HepG2 (cell line): Measurements from ENCODE around the gene MRPL43. TPM values are rescaled to one million over a fixed set of nuclear protein-coding genes. Genes with fewer than 3 reads are reported as not detected.

Source experiments
- ARNTL ChIP-seq: sonication (generic); formaldehyde crosslinking; IDR thresholded peaks from 2 replicates; pipeline ENCODE4 v1.4.0; 2020; ENCODE audit warnings: mild to moderate bottlenecking, missing genetic modification reagents
- CEBPG ChIP-seq: IDR thresholded peaks from 2 replicates; pipeline ENCODE4 v1.6.1; 2016
- DNMT3B ChIP-seq: conservative IDR thresholded peaks from 2 replicates; pipeline ENCODE4 v1.6.1; 2016; ENCODE audit warnings: missing biosample characterization, control low read depth
- ETV5 ChIP-seq: IDR thresholded peaks from 2 replicates; pipeline ENCODE4 v1.6.1; 2018; ENCODE audit warnings: missing biosample characterization, missing genetic modification reagents, inconsistent platforms, borderline replicate concordance
- HNRNPUL1 ChIP-seq: fragments of 200-400 bp; formaldehyde crosslinking; IDR thresholded peaks from 2 replicates; pipeline ENCODE4 v1.6.1; 2017; ENCODE audit warnings: low read depth, mild to moderate bottlenecking, low read length, moderate library complexity
- ISL2 ChIP-seq: sonication (generic); formaldehyde crosslinking; IDR thresholded peaks from 2 replicates; pipeline ENCODE4 v1.5.0; 2020; ENCODE audit warnings: missing genetic modification reagents
- KLF13 ChIP-seq: sonication (generic); formaldehyde crosslinking; IDR thresholded peaks from 2 replicates; pipeline ENCODE4 v1.4.0; 2020; ENCODE audit warnings: mild to moderate bottlenecking, missing genetic modification reagents
- NCOR1 ChIP-seq: fragments of 200-600 bp; sonication (generic); IDR thresholded peaks from 2 replicates; pipeline ENCODE4 v1.7.0; 2017; ENCODE audit warnings: antibody characterized with exemption, low read length, borderline replicate concordance
- NFE2L2 ChIP-seq: fragments of 150-350 bp; IDR thresholded peaks from 2 replicates; pipeline ENCODE4 v1.6.1; 2014; ENCODE audit warnings: low read length
- RFX1 ChIP-seq: fragments of 450-650 bp; IDR thresholded peaks from 2 replicates; pipeline ENCODE4 v1.6.1; 2017
- SCMH1 ChIP-seq: sonication (generic); formaldehyde crosslinking; IDR thresholded peaks from 2 replicates; pipeline ENCODE4 v1.9.0; 2021; ENCODE audit warnings: missing genetic modification reagents, mild to moderate bottlenecking, borderline replicate concordance
- TCF7L2 ChIP-seq: IDR thresholded peaks from 2 replicates; pipeline ENCODE4 v1.6.1; 2011; ENCODE audit warnings: mild to moderate bottlenecking, low read depth, low read length, moderate library complexity
- TEAD2 ChIP-seq: sonication (generic); formaldehyde crosslinking; IDR thresholded peaks from 2 replicates; pipeline ENCODE4 v1.9.0; 2021; ENCODE audit warnings: missing genetic modification reagents
- THYN1 ChIP-seq: sonication (generic); formaldehyde crosslinking; IDR thresholded peaks from 2 replicates; pipeline ENCODE4 v1.8.1; 2023; ENCODE audit warnings: low read depth, mild to moderate bottlenecking, moderate library complexity, missing genetic modification reagents, borderline replicate concordance
- ZNF256 ChIP-seq: sonication (generic); formaldehyde crosslinking; conservative IDR thresholded peaks from 2 replicates; pipeline ENCODE4 v1.4.0; 2020; ENCODE audit warnings: missing genetic modification reagents
- ZNF337 ChIP-seq: sonication (generic); formaldehyde crosslinking; IDR thresholded peaks from 2 replicates; pipeline ENCODE4 v1.5.1; 2020; ENCODE audit warnings: missing genetic modification reagents, low read depth, mild to moderate bottlenecking, borderline replicate concordance
- ZNF547 ChIP-seq: sonication (generic); formaldehyde crosslinking; IDR thresholded peaks from 2 replicates; pipeline ENCODE4 v1.5.1; 2020; ENCODE audit warnings: mild to moderate bottlenecking, missing genetic modification reagents
- ZNF589 ChIP-seq: sonication (generic); formaldehyde crosslinking; conservative IDR thresholded peaks from 2 replicates; pipeline ENCODE4 v1.8.0; 2022; ENCODE audit warnings: mild to moderate bottlenecking, moderate library complexity, missing genetic modification reagents
- ZNF607 ChIP-seq: sonication (generic); formaldehyde crosslinking; IDR thresholded peaks from 2 replicates; pipeline ENCODE4 v1.5.1; 2020; ENCODE audit warnings: missing genetic modification reagents, mild to moderate bottlenecking, borderline replicate concordance
- ZNF772 ChIP-seq: sonication (generic); formaldehyde crosslinking; IDR thresholded peaks from 2 replicates; pipeline ENCODE4 v1.5.0; 2020; ENCODE audit warnings: mild to moderate bottlenecking, missing genetic modification reagents
- polyA plus RNA-seq, 8 experiments: library from polyadenylated mRNA; depleted of rRNA in 3 of 8; stranded (reverse) in 7 of 8; unstranded in 1 of 8; fragments of >200 nt; fragmentation: Illumina TruSeq in 4 of 8; extraction: Trizol in 4 of 8; gene quantifications; 2 replicates each; pipeline versions ENCODE4 v1.2.1 to v1.2.3, GENCODE V29; 2011 to 2016; ENCODE audit warnings: low read depth in 4 of 8, missing spikeins in 1 of 8, mixed read lengths in 1 of 8; ENCODE audit not compliant: insufficient read depth in 1 of 8
- total RNA-seq, 5 experiments: library from RNA; depleted of rRNA; stranded (reverse); fragments of >200 nt; fragmentation: Illumina TruSeq; extraction: Trizol; gene quantifications; 2 replicates each; pipeline ENCODE4 v1.2.3, GENCODE V29; 2016; ENCODE audit warnings: low read depth in 1 of 5
- TF ChIP-seq, protein P1 (sequence below): sonication (generic); formaldehyde crosslinking; IDR thresholded peaks from 2 replicates; pipeline ENCODE4 v1.4.0; 2020; ENCODE audit warnings: missing genetic modification reagents
- TF ChIP-seq, protein P2 (sequence below): sonication (generic); formaldehyde crosslinking; IDR thresholded peaks from 2 replicates; pipeline ENCODE4 v1.5.0; 2020; ENCODE audit warnings: mild to moderate bottlenecking, low read depth, missing genetic modification reagents, borderline replicate concordance
- TF ChIP-seq, protein P3 (sequence below): sonication (generic); formaldehyde crosslinking; IDR thresholded peaks from 2 replicates; pipeline ENCODE4 v1.4.0; 2020; ENCODE audit warnings: mild to moderate bottlenecking, missing genetic modification reagents
- TF ChIP-seq, protein P4 (sequence below): sonication (generic); formaldehyde crosslinking; IDR thresholded peaks from 2 replicates; pipeline ENCODE4 v1.9.0; 2021; ENCODE audit warnings: missing genetic modification reagents, borderline replicate concordance
- TF ChIP-seq, protein P5 (sequence below): sonication (generic); formaldehyde crosslinking; IDR thresholded peaks from 2 replicates; pipeline ENCODE4 v1.8.1; 2023; ENCODE audit warnings: missing genetic modification reagents, inconsistent platforms, borderline replicate concordance

Gene MRPL43
- total and polyA plus RNA-seq, 2 of the 13 experiments (the other 11 are each of a cell fraction or from before 2014, with no cell fraction given): 71.0 to 73.7 TPM

DNA sequence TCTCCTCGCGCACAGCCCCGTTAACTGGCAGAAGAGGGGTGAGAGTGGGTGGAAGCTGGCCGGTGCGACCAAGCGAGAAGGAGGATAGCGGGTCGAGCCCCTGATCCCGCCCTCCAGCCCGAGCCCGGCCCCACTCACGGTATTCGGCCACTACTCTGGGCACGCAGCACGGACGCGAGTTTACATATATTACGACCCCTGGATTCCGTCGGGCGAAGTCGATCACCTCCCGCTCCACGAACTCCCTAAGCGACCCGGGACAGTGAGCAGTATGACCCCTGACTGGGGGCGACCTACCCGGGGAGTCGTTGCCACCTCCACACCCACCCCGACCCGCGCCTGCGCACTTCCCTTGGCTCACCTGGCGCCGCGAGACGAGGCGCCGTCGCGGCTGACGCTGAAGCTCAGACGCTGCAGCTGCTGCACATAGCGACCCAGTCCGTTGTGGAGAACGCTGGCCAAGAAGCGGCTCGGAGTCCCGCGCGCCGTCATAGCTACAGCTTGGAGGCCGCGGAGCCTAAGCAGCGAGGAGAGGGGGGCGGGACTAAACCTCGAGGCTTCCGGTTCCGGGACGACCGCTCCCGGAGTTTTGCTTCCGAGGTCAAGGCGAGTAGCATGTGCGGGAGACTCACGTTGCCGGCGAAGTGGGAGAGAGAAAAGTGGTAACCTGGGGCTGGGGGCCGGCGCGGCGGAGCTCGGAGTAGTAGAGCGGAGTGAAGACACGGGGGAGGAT is at the start of gene MRPL43, which contains the start of gene TWNK (continued):
- TF ChIP-seq, protein P1, sequence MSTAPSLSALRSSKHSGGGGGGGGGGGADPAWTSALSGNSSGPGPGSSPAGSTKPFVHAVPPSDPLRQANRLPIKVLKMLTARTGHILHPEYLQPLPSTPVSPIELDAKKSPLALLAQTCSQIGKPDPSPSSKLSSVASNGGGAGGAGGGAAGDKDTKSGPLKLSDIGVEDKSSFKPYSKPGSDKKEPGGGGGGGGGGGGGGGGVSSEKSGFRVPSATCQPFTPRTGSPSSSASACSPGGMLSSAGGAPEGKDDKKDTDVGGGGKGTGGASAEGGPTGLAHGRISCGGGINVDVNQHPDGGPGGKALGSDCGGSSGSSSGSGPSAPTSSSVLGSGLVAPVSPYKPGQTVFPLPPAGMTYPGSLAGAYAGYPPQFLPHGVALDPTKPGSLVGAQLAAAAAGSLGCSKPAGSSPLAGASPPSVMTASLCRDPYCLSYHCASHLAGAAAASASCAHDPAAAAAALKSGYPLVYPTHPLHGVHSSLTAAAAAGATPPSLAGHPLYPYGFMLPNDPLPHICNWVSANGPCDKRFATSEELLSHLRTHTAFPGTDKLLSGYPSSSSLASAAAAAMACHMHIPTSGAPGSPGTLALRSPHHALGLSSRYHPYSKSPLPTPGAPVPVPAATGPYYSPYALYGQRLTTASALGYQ: peak; percentile 55; the same call in 1 of the 2 replicates
- TF ChIP-seq, protein P2, sequence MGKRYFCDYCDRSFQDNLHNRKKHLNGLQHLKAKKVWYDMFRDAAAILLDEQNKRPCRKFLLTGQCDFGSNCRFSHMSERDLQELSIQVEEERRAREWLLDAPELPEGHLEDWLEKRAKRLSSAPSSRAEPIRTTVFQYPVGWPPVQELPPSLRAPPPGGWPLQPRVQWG (CRISPR knock-in tag): no peak
- TF ChIP-seq ZNF607 (no peak), ARNTL (CRISPR knock-in tag) (peak; percentile 76), THYN1 (CRISPR knock-in tag) (no peak), SCMH1 (CRISPR knock-in tag) (no peak), TEAD2 (no peak), ZNF772 (CRISPR knock-in tag) (peak; percentile 67; the same call in 1 of the 2 replicates), ISL2 (CRISPR knock-in tag) (0 out of 2 replicates have a peak, but pooled peaks have one; percentile 23), ZNF256 (CRISPR knock-in tag) (0 out of 2 replicates have a peak, but pooled peaks have one; percentile 17), KLF13 (CRISPR knock-in tag) (0 out of 2 replicates have a peak, but pooled peaks have one; percentile 53), TCF7L2 (no peak), DNMT3B (CRISPR knock-in tag) (0 out of 2 replicates have a peak, but pooled peaks have one; percentile 39), ETV5 (peak; percentile 61), NFE2L2 (no peak), CEBPG (no peak), NCOR1 (no peak), ZNF589 (CRISPR knock-in tag) (peak; percentile 93), ZNF547 (CRISPR knock-in tag) (no peak; the same call in none of the 2 replicates), ZNF337 (CRISPR knock-in tag) (0 out of 2 replicates have a peak, but pooled peaks have one; percentile 25), RFX1 (no peak), HNRNPUL1 (no peak)
- TF ChIP-seq, protein P3, sequence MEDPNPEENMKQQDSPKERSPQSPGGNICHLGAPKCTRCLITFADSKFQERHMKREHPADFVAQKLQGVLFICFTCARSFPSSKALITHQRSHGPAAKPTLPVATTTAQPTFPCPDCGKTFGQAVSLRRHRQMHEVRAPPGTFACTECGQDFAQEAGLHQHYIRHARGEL (CRISPR knock-in tag): peak; percentile 12; the same call in 1 of the 2 replicates
- TF ChIP-seq, protein P4, sequence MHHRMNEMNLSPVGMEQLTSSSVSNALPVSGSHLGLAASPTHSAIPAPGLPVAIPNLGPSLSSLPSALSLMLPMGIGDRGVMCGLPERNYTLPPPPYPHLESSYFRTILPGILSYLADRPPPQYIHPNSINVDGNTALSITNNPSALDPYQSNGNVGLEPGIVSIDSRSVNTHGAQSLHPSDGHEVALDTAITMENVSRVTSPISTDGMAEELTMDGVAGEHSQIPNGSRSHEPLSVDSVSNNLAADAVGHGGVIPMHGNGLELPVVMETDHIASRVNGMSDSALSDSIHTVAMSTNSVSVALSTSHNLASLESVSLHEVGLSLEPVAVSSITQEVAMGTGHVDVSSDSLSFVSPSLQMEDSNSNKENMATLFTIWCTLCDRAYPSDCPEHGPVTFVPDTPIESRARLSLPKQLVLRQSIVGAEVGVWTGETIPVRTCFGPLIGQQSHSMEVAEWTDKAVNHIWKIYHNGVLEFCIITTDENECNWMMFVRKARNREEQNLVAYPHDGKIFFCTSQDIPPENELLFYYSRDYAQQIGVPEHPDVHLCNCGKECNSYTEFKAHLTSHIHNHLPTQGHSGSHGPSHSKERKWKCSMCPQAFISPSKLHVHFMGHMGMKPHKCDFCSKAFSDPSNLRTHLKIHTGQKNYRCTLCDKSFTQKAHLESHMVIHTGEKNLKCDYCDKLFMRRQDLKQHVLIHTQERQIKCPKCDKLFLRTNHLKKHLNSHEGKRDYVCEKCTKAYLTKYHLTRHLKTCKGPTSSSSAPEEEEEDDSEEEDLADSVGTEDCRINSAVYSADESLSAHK (CRISPR knock-in tag): no peak
- TF ChIP-seq, protein P5, sequence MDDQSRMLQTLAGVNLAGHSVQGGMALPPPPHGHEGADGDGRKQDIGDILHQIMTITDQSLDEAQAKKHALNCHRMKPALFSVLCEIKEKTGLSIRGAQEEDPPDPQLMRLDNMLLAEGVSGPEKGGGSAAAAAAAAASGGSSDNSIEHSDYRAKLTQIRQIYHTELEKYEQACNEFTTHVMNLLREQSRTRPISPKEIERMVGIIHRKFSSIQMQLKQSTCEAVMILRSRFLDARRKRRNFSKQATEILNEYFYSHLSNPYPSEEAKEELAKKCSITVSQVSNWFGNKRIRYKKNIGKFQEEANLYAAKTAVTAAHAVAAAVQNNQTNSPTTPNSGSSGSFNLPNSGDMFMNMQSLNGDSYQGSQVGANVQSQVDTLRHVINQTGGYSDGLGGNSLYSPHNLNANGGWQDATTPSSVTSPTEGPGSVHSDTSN (CRISPR knock-in tag): no peak
